ENCODE measurements around the gene ALDH3B1. TPM values are rescaled to one million over a fixed set of nuclear protein-coding genes. Genes with fewer than 3 reads are reported as not detected.

Gene ALDH3B1
- total and polyA plus RNA-seq, 3 donors from 2014 or later = 4.4 to 8.1 (median 5.3) TPM

DNA sequence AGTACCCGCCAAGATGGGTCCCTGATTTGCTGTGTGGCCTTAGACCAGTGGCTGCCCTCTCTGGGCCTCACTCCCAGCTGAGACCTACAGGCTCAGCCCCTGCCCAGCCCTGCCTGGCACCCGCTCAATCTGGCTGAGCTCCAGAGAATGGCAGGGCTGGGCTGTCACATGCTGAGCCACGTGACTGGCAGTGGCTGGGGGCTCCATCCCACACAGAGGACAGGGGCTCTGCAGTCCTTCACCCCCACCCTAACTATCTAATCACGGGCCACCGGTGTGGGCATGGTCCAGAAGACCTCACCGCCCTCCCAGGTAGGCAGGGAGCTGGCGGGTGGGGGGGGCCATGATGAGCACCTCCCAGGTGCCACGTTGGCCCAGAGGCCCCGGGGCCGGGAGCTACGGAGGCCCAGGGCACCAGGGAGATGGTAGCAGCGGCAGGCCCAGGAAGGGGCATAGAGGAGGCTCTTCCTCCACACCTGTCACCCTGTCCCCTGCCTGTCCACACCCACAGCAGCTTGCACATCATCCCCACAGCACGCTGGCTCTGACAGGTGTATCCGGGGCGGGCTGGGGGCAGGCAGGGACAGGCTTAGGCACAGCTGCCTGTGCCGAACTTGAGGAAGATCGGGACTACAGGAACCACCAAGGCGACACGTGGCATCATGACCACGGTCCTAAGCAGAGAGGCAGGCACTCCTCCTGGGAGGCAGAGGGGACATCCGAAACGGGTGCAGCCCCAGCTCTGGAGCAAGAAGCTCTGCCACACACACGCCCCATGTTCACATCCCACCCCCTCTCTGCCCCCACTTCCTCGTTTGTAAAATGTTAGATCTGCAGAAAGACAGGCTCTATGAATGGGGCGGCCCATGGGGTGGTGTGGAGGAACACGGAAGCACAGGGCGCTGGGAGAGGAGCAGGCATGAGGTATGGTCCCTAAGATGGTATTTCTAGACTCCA is 1.5 kb upstream of the ALDH3B1 start:
- H3K4me3 ChIP-seq = no peak overlapping the region
- no peak for DNase-seq
- H3K27me3 ChIP-seq = no peaks in the 10 kb centered on the region
- WGBS, 2 donors = 86 to 93% methylated on average over 15 to 27 of the region's 27 CpGs
- H3K36me3 ChIP-seq (ENCODE audit: low read depth, missing control alignments) = no peaks in the 10 kb centered on the region
- H3K27ac ChIP-seq = no peak overlapping the region
- no peaks in the 10 kb centered on the region for H3K9me3 ChIP-seq
- H3K4me1 ChIP-seq = peaks cover 15% of the 10 kb centered on the region
- TF ChIP-seq POLR2A (IDR thresholded peaks at IDR 0.05) = no peak
- TF ChIP-seq, protein P1, sequence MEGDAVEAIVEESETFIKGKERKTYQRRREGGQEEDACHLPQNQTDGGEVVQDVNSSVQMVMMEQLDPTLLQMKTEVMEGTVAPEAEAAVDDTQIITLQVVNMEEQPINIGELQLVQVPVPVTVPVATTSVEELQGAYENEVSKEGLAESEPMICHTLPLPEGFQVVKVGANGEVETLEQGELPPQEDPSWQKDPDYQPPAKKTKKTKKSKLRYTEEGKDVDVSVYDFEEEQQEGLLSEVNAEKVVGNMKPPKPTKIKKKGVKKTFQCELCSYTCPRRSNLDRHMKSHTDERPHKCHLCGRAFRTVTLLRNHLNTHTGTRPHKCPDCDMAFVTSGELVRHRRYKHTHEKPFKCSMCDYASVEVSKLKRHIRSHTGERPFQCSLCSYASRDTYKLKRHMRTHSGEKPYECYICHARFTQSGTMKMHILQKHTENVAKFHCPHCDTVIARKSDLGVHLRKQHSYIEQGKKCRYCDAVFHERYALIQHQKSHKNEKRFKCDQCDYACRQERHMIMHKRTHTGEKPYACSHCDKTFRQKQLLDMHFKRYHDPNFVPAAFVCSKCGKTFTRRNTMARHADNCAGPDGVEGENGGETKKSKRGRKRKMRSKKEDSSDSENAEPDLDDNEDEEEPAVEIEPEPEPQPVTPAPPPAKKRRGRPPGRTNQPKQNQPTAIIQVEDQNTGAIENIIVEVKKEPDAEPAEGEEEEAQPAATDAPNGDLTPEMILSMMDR (IDR thresholded peaks at IDR 0.05) = no peak
- intact Hi-C loops (cut with DNase I; ENCODE audit: low total_unique reads) = no loop called here

DNA sequence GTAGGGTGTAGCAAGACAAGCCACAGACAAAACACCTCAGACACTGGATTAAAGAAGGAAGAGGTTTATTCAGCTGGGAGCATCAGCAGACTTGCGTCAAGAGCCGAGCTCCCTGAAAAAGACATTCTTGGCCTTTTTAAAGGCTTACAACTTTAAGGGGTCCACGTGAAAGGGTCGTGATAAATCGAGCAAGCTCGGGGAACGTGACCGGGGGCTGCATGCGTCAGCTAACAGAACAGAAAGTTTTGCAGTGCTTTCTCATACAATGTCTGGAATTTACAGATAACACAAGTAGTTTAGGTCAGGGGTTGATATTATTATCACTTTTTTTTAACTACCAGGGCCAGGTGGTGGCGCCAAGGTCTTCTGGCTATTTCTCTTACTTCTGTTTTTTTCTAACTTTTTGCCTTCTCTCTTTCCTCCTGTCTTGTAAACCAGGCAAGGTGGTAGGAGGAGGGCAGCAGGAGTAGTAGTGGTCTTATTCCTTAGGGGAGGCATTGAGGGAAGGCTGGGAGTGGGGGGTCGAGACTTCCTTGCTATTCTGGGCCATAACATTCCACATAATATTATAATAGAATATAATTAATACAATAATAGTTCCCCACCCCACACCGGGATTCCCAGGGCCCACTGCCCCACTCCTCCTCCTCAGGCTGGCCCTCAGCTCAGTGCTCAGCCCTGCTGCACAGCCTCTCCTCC is 587 bp upstream of the ALDH3B1 start:
- H3K9me3 ChIP-seq = no peaks in the 10 kb centered on the region
- H3K36me3 ChIP-seq (ENCODE audit: low read depth, missing control alignments) = no peaks in the 10 kb centered on the region
- no peak for DNase-seq
- WGBS, 2 donors = 57 to 65% methylated on average over 12 of the region's 12 CpGs
- TF ChIP-seq POLR2A (IDR thresholded peaks at IDR 0.05) = no peak
- TF ChIP-seq, protein P1 (IDR thresholded peaks at IDR 0.05) = no peak
- intact Hi-C loops (cut with DNase I; ENCODE audit: low total_unique reads) = no loop called here
- H3K27me3 ChIP-seq = no peaks in the 10 kb centered on the region
- H3K27ac ChIP-seq = peak overlapping the region in 1 of 2 donors; percentile 75
- H3K4me3 ChIP-seq = no peak overlapping the region
- H3K4me1 ChIP-seq = peaks cover 11% of the 10 kb centered on the region

DNA sequence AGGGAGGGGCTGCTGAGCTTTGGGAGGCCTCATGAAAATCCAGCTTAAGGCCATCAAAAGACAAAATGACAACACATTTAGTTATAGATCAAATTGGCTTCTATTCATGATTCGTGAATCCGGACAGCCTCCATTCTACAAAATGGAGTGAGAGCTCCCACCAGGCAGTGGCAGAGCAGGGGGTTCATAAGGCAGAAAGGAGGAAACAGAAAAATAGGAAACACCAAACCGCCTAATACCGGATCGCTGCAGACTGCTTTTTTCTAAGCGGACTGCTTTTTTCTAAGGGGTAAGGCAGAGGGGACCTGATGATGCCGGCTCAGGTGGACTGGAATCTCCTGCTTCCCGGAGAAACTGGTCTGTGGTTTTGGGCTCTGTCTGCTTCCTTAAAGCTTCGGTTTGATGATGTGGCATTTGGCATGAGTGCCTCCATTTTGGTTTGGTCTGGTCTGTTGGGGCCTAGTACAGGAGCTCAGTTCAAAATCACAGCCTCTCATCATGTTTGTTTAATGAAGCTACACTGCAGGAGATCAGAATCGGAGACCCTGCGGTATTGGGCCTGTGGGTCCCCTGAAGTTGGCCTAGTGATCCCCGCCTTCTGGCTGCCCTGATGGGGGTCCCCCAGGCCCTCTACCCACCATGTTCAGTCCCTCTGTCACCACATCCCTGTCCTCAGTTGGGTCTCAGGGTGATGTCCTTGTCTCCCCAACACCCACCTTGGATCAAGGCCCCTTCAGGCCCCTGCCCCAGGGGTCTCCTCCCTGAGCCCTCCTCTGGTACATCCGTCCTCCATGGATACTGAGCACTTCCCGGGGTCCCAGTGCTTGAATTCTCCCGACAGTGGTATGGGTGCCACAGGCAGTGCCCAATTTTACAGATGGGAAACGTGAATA is 1.2 kb downstream of the ALDH3B1 start:
- DNase-seq = no peak
- intact Hi-C loops (cut with DNase I; ENCODE audit: low total_unique reads) = no loop called here
- H3K27me3 ChIP-seq = no peaks in the 10 kb centered on the region
- no peak for TF ChIP-seq POLR2A (IDR thresholded peaks at IDR 0.05)
- TF ChIP-seq, protein P1 (IDR thresholded peaks at IDR 0.05) = no peak
- WGBS, 2 donors = 91 to 95% methylated on average over 13 to 16 of the region's 16 CpGs
- peaks cover 11% of the 10 kb centered on the region for H3K4me1 ChIP-seq
- no peaks in the 10 kb centered on the region for H3K9me3 ChIP-seq
- H3K4me3 ChIP-seq = no peak overlapping the region
- no peaks in the 10 kb centered on the region for H3K36me3 ChIP-seq (ENCODE audit: low read depth, missing control alignments)
- H3K27ac ChIP-seq = peak overlapping the region; percentile 18 to 75

DNA sequence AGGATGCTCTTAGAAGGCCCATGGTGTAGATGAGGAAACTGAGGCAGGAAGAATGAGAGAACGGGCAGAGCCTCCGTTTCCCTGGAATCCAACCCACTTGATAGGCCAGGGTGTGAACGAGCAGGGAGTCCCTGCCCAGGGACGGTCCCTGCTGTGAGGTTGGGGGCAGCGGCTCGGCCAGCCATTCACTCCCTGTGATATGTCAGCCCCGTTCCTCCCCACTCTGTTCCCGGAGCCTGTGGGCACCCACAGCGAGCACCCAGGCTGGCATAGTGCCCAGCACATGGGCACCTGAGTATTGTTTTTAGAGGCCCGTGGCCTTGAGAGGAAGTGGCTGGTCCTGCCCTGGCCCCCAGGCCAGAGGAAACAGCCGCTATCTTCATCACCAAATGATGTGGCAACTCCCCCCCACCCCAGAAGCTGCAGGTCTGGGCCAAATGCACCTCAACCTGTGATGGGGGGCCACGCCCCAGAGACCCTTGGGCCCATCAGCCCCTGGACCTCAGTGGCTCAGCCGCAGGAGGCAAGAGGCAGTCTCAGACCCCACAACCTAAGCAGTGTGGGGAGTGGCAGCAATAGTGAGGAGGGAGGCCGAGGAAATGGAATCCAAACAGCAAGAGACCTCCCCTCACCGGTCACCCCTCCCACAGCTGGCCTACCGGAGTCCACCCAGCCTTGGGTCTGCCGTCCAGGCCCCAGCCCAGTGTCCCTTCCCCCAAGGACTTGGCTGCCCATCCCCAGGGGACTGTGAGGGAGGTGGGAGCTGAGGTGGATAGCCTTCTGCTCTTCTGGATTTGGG is 2.1 kb downstream of the ALDH3B1 start:
- intact Hi-C loops (cut with DNase I; ENCODE audit: low total_unique reads) = no loop called here
- TF ChIP-seq POLR2A (IDR thresholded peaks at IDR 0.05) = no peak
- TF ChIP-seq, protein P1 (IDR thresholded peaks at IDR 0.05) = no peak
- H3K9me3 ChIP-seq = no peaks in the 10 kb centered on the region
- H3K4me1 ChIP-seq = peaks cover 20% of the 10 kb centered on the region
- no peak for DNase-seq
- no peaks in the 10 kb centered on the region for H3K36me3 ChIP-seq (ENCODE audit: low read depth, missing control alignments)
- H3K4me3 ChIP-seq = no peak overlapping the region
- H3K27ac ChIP-seq = no peak overlapping the region
- 73 to 83% methylated on average over 6 to 17 of the region's 17 CpGs for WGBS, 2 donors
- no peaks in the 10 kb centered on the region for H3K27me3 ChIP-seq

All from testis (tissue), 3 donors.